Measurements from ENCODE around the gene EXOC6B. TPM values are rescaled to one million over a fixed set of nuclear protein-coding genes. Genes with fewer than 3 reads are reported as not detected.

Gene EXOC6B
- total RNA-seq, 4 donors from 2014 or later: 54.0 to 121 (median 78.7) TPM

- Histone ChIP-seq H3K36me3 (no peaks in the 10 kb centered on the region), H3K27ac (no peak overlapping the region), H3K9me3 (no peaks in the 10 kb centered on the region), H3K4me3 (no peak overlapping the region), H3K27me3 (no peaks in the 10 kb centered on the region), H3K4me1 (no peaks in the 10 kb centered on the region)
- TF ChIP-seq POLR2AphosphoS5 (IDR thresholded peaks at IDR 0.05): no peak
- WGBS: 71% methylated on average over 1 of the region's 1 CpG
- no peak for DNase-seq (ENCODE audit: low spot score in 2 of 2)
These were observed 196.8 kb downstream of the EXOC6B start for GRCh38 chr2:72629062-72629461.

GRCh38 chr2:72627083-72627482 lies 198.8 kb downstream of the EXOC6B start:
- no peaks in the 10 kb centered on the region for H3K27me3 ChIP-seq
- no peak overlapping the region for H3K4me3 ChIP-seq
- no peaks in the 10 kb centered on the region for H3K9me3 ChIP-seq
- no peak for TF ChIP-seq POLR2A (IDR thresholded peaks at IDR 0.05)
- no peak for TF ChIP-seq EP300 (IDR thresholded peaks at IDR 0.05)
- TF ChIP-seq POLR2AphosphoS5 (IDR thresholded peaks at IDR 0.05): no peak
- no peak for TF ChIP-seq CTCF (IDR thresholded peaks at IDR 0.05)
- WGBS: 100% methylated on average over 1 of the region's 1 CpG
- H3K4me1 ChIP-seq: no peaks in the 10 kb centered on the region
- no peak for DNase-seq (ENCODE audit: low spot score in 2 of 2)
- no peak overlapping the region for H3K27ac ChIP-seq
- no peaks in the 10 kb centered on the region for H3K36me3 ChIP-seq

- WGBS: 45% methylated on average over 1 of the region's 1 CpG
- Histone ChIP-seq H3K36me3 (no peaks in the 10 kb centered on the region), H3K27ac (no peak overlapping the region), H3K27me3 (no peaks in the 10 kb centered on the region), H3K9me3 (no peaks in the 10 kb centered on the region), H3K4me3 (no peak overlapping the region), H3K4me1 (no peaks in the 10 kb centered on the region)
- TF ChIP-seq POLR2AphosphoS5 (IDR thresholded peaks at IDR 0.05): no peak
- no peak for TF ChIP-seq EP300 (IDR thresholded peaks at IDR 0.05)
- no peak for TF ChIP-seq POLR2A (IDR thresholded peaks at IDR 0.05)
- no peak for TF ChIP-seq CTCF (IDR thresholded peaks at IDR 0.05)
- DNase-seq (ENCODE audit: low spot score in 2 of 2): no peak
These were observed 200.5 kb downstream of the EXOC6B start for GRCh38 chr2:72625366-72625765.

- no peak for TF ChIP-seq POLR2AphosphoS5 (IDR thresholded peaks at IDR 0.05)
- no peak for TF ChIP-seq CTCF (IDR thresholded peaks at IDR 0.05)
- no peak for TF ChIP-seq POLR2A (IDR thresholded peaks at IDR 0.05)
- TF ChIP-seq EP300 (IDR thresholded peaks at IDR 0.05): no peak
- H3K4me3 ChIP-seq: no peak overlapping the region
These were observed 202.4 kb downstream of the EXOC6B start for GRCh38 chr2:72623481-72623880.

GRCh38 chr2:72619626-72620025 lies 206.2 kb downstream of the EXOC6B start:
- H3K4me3 ChIP-seq: no peak overlapping the region
- no peak overlapping the region for H3K27ac ChIP-seq
- no peaks in the 10 kb centered on the region for H3K27me3 ChIP-seq
- no peaks in the 10 kb centered on the region for H3K36me3 ChIP-seq
- WGBS: 90% methylated on average over 1 of the region's 3 CpGs
- H3K9me3 ChIP-seq: peaks cover 6% of the 10 kb centered on the region
- no peak for DNase-seq (ENCODE audit: low spot score in 2 of 2)
- TF ChIP-seq POLR2A (IDR thresholded peaks at IDR 0.05): no peak
- TF ChIP-seq CTCF (IDR thresholded peaks at IDR 0.05): no peak
- TF ChIP-seq POLR2AphosphoS5 (IDR thresholded peaks at IDR 0.05): no peak
- no peak for TF ChIP-seq EP300 (IDR thresholded peaks at IDR 0.05)
- H3K4me1 ChIP-seq: no peaks in the 10 kb centered on the region

More at GRCh38 chr2:72623481-72623880, 202.4 kb downstream of the EXOC6B start:
- H3K36me3 ChIP-seq: no peaks in the 10 kb centered on the region
- no peak overlapping the region for H3K27ac ChIP-seq
- H3K4me1 ChIP-seq: no peaks in the 10 kb centered on the region
- H3K9me3 ChIP-seq: no peaks in the 10 kb centered on the region
- no peak for DNase-seq (ENCODE audit: low spot score in 2 of 2)
- H3K27me3 ChIP-seq: no peaks in the 10 kb centered on the region

GRCh38 chr2:72613931-72614330 lies 211.9 kb downstream of the EXOC6B start:
- Histone ChIP-seq H3K36me3 (no peaks in the 10 kb centered on the region), H3K4me3 (no peak overlapping the region), H3K27me3 (no peaks in the 10 kb centered on the region), H3K9me3 (peaks cover 6% of the 10 kb centered on the region), H3K27ac (no peak overlapping the region), H3K4me1 (peaks cover 5% of the 10 kb centered on the region)
- 44% methylated on average over 3 of the region's 3 CpGs for WGBS
- TF ChIP-seq EP300 (IDR thresholded peaks at IDR 0.05) (no peak), CTCF (IDR thresholded peaks at IDR 0.05) (no peak), POLR2A (IDR thresholded peaks at IDR 0.05) (no peak), POLR2AphosphoS5 (IDR thresholded peaks at IDR 0.05) (no peak)
- no peak for DNase-seq (ENCODE audit: low spot score in 2 of 2)

All from suprapubic skin (tissue), 4 donors.